Epithelial cell of proximal tubule (primary cell): ENCODE measurements around the gene TMEM42. TPM values are rescaled to one million over a fixed set of nuclear protein-coding genes. Genes with fewer than 3 reads are reported as not detected.

ENCODE experiments used
- DNase-seq: peaks from one replicate; pipeline ENCODE4 v3.0.0-alpha.2; 2011; ENCODE audit warnings: low read depth
- H3K4me3 ChIP-seq: 2 replicates; pipeline ENCODE4 v1.5.1; 2011; ENCODE audit warnings: low read depth, mild to moderate bottlenecking, low read length
- CTCF ChIP-seq: conservative IDR thresholded peaks from 2 replicates; pipeline ENCODE4 v1.5.1; 2012; ENCODE audit warnings: low read depth, mild to moderate bottlenecking, low read length
- total RNA-seq: library from RNA; depleted of rRNA; stranded (reverse); fragments of >200 nt; gene quantifications from 2 replicates; pipeline ENCODE4 v1.2.3, GENCODE V29; 2015

The TMEM42 gene
- total RNA-seq, 1 donor from 2014 or later, result 22.3 TPM

- TF ChIP-seq CTCF, result no peak
- no peak overlapping the region for H3K4me3 ChIP-seq
- DNase-seq, result no peak
These were observed 1.6 kb upstream of the TMEM42 start for GRCh38 chr3:44860117-44860516.

- no peak for DNase-seq
- no peak for TF ChIP-seq CTCF
- peak overlapping the region; percentile 74 for H3K4me3 ChIP-seq
These were observed 520 bp downstream of the TMEM42 start for GRCh38 chr3:44862226-44862637.

GRCh38 chr3:44865272-44866035 is 3.7 kb downstream of the TMEM42 start:
- no peak for DNase-seq
- no peak overlapping the region for H3K4me3 ChIP-seq
- no peak for TF ChIP-seq CTCF

GRCh38 chr3:44867421-44868111 is 5.9 kb downstream of the TMEM42 start:
- no peak for TF ChIP-seq CTCF
- H3K4me3 ChIP-seq, result no peak overlapping the region
- DNase-seq, result no peak

GRCh38 chr3:44870375-44871061 is 8.8 kb downstream of the TMEM42 start:
- no peak for TF ChIP-seq CTCF
- no peak for DNase-seq

GRCh38 chr3:44874308-44874707 is 12.6 kb downstream of the TMEM42 start, which contains the start of gene TGM4:
Gene TGM4, plus strand, starts transcription at chr3:44874608. Its CDS starts 71 bp downstream, at chr3:44874679.
- no peak within 1 kb of the TSS for H3K4me3 ChIP-seq
- DNase-seq, result no peak
- no peak for TF ChIP-seq CTCF

More at GRCh38 chr3:44870375-44871061, 8.8 kb downstream of the TMEM42 start:
- no peak overlapping the region for H3K4me3 ChIP-seq
